ENCODE measurements around the gene FASTKD2.
A peak's percentile ranks its signal among the peaks of the same experiment; 100 is the strongest.

The FASTKD2 gene

DNA sequence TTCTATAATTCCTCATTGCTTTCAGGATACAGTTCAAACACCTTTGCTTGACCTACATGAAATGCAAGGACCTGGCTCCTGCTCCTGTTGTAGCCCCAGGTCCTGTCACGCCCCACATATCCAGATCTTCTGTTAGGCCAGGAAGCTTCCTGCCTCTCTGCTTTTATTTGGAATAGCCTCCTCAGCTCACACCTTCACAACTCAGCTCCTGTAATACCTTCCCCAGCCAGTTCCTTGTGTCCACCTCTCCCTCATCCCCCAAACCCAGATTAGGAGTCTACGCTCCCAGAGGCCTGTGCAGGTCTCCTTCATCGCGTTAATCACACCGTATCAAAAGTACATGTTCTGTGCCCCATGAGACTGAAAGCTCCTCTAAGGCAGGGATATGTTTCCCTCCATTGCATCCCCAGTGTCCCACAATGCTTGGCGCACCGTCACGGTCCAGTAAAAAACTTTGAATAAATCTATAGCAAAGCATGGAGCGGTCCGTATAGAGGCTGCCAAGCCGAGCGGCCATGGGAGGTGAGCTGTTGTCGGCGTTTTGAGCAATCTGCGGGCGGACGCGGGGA lies 649 bp upstream of the FASTKD2 start:
- Histone ChIP-seq H3K4me3 (ENCODE audit: low read length) (peak overlapping the region; percentile 92), H3K4me1 (ENCODE audit: low read length) (0 out of 2 replicates have a peak, but pooled peaks cover 11% of the 10 kb centered on the region), H3K27me3 (replicated peaks; ENCODE audit: insufficient read depth, low read length) (peaks cover 19% of the 10 kb centered on the region), H3K36me3 (replicated peaks; ENCODE audit: insufficient read depth, low read length) (no peaks in the 10 kb centered on the region), H3K79me2 (ENCODE audit: low read length) (peaks cover 34% of the 10 kb centered on the region), H3K9me3 (replicated peaks; ENCODE audit: insufficient read depth, low read length) (no peaks in the 10 kb centered on the region), H4K20me1 (ENCODE audit: insufficient read depth, low read length) (no peaks in the 10 kb centered on the region), H3K9ac (ENCODE audit: low read length) (peak overlapping the region; percentile 96), H3F3A (ENCODE audit: insufficient read depth, low read length) (no peaks in the 10 kb centered on the region), H3K9me2 (replicated peaks; ENCODE audit: insufficient read depth, low read length) (no peaks in the 10 kb centered on the region), H2AFZ (ENCODE audit: low read length) (peak overlapping the region; percentile 96), H3K27ac (ENCODE audit: low read length) (no peak overlapping the region; the same call in 1 of the 2 replicates), H3K4me2 (ENCODE audit: low read depth, low read length) (peak overlapping the region; percentile 55)
- peak; percentile 7 for DNase-seq
- TF ChIP-seq, protein P1, sequence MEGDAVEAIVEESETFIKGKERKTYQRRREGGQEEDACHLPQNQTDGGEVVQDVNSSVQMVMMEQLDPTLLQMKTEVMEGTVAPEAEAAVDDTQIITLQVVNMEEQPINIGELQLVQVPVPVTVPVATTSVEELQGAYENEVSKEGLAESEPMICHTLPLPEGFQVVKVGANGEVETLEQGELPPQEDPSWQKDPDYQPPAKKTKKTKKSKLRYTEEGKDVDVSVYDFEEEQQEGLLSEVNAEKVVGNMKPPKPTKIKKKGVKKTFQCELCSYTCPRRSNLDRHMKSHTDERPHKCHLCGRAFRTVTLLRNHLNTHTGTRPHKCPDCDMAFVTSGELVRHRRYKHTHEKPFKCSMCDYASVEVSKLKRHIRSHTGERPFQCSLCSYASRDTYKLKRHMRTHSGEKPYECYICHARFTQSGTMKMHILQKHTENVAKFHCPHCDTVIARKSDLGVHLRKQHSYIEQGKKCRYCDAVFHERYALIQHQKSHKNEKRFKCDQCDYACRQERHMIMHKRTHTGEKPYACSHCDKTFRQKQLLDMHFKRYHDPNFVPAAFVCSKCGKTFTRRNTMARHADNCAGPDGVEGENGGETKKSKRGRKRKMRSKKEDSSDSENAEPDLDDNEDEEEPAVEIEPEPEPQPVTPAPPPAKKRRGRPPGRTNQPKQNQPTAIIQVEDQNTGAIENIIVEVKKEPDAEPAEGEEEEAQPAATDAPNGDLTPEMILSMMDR (IDR thresholded peaks at IDR 0.05; ENCODE audit: low read length): no peak
- no peak for TF ChIP-seq EZH2phosphoT487 (IDR thresholded peaks at IDR 0.05; ENCODE audit: low read length)
- TF ChIP-seq EZH2 (optimal IDR thresholded peaks at IDR 0.05; ENCODE audit: low read depth, low read length): no peak

GRCh38 chr2:206766057-206766930 lies 888 bp downstream of the FASTKD2 start:
- Histone ChIP-seq H3K9me2 (replicated peaks; ENCODE audit: insufficient read depth, low read length) (no peaks in the 10 kb centered on the region), H3K4me1 (ENCODE audit: low read length) (0 out of 2 replicates have a peak, but pooled peaks cover 11% of the 10 kb centered on the region), H3K79me2 (ENCODE audit: low read length) (peaks cover 34% of the 10 kb centered on the region), H4K20me1 (ENCODE audit: insufficient read depth, low read length) (no peaks in the 10 kb centered on the region), H2AFZ (ENCODE audit: low read length) (no peak overlapping the region), H3K4me2 (ENCODE audit: low read depth, low read length) (peak overlapping the region; percentile 55), H3K4me3 (ENCODE audit: low read length) (peak overlapping the region; percentile 92), H3F3A (ENCODE audit: insufficient read depth, low read length) (no peaks in the 10 kb centered on the region), H3K9ac (ENCODE audit: low read length) (peak overlapping the region; percentile 96), H3K9me3 (replicated peaks; ENCODE audit: insufficient read depth, low read length) (no peaks in the 10 kb centered on the region), H3K27me3 (replicated peaks; ENCODE audit: insufficient read depth, low read length) (peaks cover 19% of the 10 kb centered on the region), H3K27ac (ENCODE audit: low read length) (peak overlapping the region; percentile 81; the same call in 1 of the 2 replicates), H3K36me3 (replicated peaks; ENCODE audit: insufficient read depth, low read length) (no peaks in the 10 kb centered on the region)
- no peak for TF ChIP-seq EZH2phosphoT487 (IDR thresholded peaks at IDR 0.05; ENCODE audit: low read length)
- no peak for DNase-seq

GRCh38 chr2:206774871-206775270 lies 9.5 kb downstream of the FASTKD2 start:
- Histone ChIP-seq H3K4me1 (ENCODE audit: low read length) (peaks cover 11% of the 10 kb centered on the region), H3K9me2 (replicated peaks; ENCODE audit: insufficient read depth, low read length) (no peaks in the 10 kb centered on the region), H3K27ac (ENCODE audit: low read length) (no peak overlapping the region), H3K36me3 (replicated peaks; ENCODE audit: insufficient read depth, low read length) (peaks cover 10% of the 10 kb centered on the region; the same call in 1 of the 2 replicates), H3K9me3 (replicated peaks; ENCODE audit: insufficient read depth, low read length) (no peaks in the 10 kb centered on the region), H4K20me1 (ENCODE audit: insufficient read depth, low read length) (no peaks in the 10 kb centered on the region), H3F3A (ENCODE audit: insufficient read depth, low read length) (no peaks in the 10 kb centered on the region), H2AFZ (ENCODE audit: low read length) (no peak overlapping the region), H3K27me3 (replicated peaks; ENCODE audit: insufficient read depth, low read length) (no peaks in the 10 kb centered on the region), H3K9ac (ENCODE audit: low read length) (no peak overlapping the region), H3K79me2 (ENCODE audit: low read length) (peaks cover 28% of the 10 kb centered on the region), H3K4me2 (ENCODE audit: low read depth, low read length) (no peak overlapping the region), H3K4me3 (ENCODE audit: low read length) (no peak overlapping the region)
- TF ChIP-seq EZH2phosphoT487 (IDR thresholded peaks at IDR 0.05; ENCODE audit: low read length) (no peak), EZH2 (optimal IDR thresholded peaks at IDR 0.05; ENCODE audit: low read depth, low read length) (no peak)
- TF ChIP-seq, protein P1 (IDR thresholded peaks at IDR 0.05; ENCODE audit: low read length): no peak
- DNase-seq: no peak
